ENCODE measurements around the gene MYADM.

DNA sequence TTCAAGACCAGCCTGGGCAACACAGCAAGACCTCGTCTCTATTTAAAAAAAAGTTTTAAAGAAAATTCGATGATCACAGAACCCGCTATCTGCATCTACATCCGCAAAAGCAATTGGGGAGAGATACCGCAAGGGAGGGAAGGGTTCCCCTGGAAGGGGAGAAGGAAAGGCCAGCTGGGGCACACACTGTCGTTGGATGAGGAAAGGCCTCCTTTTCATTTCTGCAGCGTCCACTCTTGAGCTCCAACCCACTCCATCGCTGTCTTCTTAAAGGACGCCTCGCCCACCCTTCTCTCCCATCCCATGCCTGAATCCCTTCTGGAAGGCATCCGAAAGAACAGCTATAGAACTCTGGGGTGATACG lies 11.1 kb downstream of the MYADM start:
- TF ChIP-seq, protein P1, sequence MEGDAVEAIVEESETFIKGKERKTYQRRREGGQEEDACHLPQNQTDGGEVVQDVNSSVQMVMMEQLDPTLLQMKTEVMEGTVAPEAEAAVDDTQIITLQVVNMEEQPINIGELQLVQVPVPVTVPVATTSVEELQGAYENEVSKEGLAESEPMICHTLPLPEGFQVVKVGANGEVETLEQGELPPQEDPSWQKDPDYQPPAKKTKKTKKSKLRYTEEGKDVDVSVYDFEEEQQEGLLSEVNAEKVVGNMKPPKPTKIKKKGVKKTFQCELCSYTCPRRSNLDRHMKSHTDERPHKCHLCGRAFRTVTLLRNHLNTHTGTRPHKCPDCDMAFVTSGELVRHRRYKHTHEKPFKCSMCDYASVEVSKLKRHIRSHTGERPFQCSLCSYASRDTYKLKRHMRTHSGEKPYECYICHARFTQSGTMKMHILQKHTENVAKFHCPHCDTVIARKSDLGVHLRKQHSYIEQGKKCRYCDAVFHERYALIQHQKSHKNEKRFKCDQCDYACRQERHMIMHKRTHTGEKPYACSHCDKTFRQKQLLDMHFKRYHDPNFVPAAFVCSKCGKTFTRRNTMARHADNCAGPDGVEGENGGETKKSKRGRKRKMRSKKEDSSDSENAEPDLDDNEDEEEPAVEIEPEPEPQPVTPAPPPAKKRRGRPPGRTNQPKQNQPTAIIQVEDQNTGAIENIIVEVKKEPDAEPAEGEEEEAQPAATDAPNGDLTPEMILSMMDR (IDR thresholded peaks at IDR 0.05; ENCODE audit: poor library complexity), result no peak
- TF ChIP-seq EZH2 (IDR thresholded peaks at IDR 0.05; ENCODE audit: borderline replicate concordance), result no peak

Data from hepatocyte (in vitro differentiated cells).